ENCODE results near the gene KLF8. TPM values are rescaled to one million over a fixed set of nuclear protein-coding genes. Genes with fewer than 3 reads are reported as not detected.

KLF8 gene
- total RNA-seq: 22.0 and 42.3 TPM in 2 replicates

DNA sequence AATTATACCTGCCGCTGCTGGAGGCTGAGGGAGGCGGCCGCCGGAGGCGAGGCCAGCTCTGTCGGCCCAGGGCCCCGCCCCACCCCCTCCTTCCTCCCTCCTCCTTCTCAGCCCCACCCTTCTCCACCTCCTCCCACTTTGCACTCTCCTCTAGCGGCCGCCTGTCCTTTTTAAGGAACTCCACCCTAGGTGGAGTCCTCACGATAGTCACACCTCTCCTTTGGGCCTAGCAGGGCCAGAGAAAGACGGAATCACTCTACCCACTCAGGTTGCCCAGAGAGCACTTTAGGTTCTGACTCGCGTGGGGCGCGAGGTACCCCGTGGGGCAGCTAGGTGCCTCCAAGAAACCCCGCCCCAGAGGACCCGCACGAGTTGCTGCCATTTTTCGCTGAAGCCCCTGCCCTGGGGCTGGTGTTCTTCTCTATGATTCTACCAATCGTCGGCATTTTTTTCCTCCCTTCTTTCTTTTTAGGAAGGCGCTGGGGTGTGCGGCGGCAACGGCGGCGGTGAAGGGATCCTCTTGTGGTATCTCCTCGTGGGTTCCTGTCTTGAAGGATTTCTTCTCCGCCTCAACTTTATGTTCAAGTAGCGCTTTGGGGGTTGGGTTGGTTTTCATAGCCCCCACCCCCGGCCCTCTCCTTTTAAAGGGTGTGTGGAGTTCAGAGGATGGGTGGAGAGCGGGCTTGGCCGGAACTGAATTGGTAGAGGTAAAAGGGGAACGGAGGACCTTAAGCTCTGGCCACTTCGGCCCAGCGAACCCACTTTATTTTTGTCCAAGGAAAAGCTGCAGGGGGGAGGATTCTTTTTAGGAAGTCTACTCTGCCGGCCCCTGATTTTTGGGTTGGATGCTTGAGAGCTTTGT is at the start of gene KLF8:
KLF8 (plus strand) TSS at position 136 of the 862 bp plus-strand sequence. CDS start 979 bp downstream, outside the sequence.

All from placental epithelial cell (primary cell).